GM19395 (cell line): ENCODE data around the gene PDXK.
A peak's percentile ranks its signal among the peaks of the same experiment; 100 is the strongest.

Experiments used
- ATAC-seq: cut with Tn5 transposase; IDR thresholded peaks from one replicate; pipeline ENCODE4 v1.9.1; 2021; ENCODE audit warnings: mild to moderate bottlenecking, moderate library complexity; ENCODE audit not compliant: unreplicated experiment

PDXK gene

GRCh38 chr21:43761886-43762285, 43.0 kb downstream of the PDXK start:
- ATAC-seq: no peak

GRCh38 chr21:43762303-43763128, 43.6 kb downstream of the PDXK start:
- no peak for ATAC-seq

- no peak for ATAC-seq
Measured at GRCh38 chr21:43763901-43764523, 45.1 kb downstream of the PDXK start.

GRCh38 chr21:43764576-43765495, 45.9 kb downstream of the PDXK start:
- no peak for ATAC-seq

- no peak for ATAC-seq
Measured at GRCh38 chr21:43766734-43767497, 48.0 kb downstream of the PDXK start.

- no peak for ATAC-seq
Measured at GRCh38 chr21:43767498-43767983, 48.6 kb downstream of the PDXK start.

- no peak for ATAC-seq
Measured at GRCh38 chr21:43767984-43768867, 49.3 kb downstream of the PDXK start.

GRCh38 chr21:43768868-43769167, 49.9 kb downstream of the PDXK start:
- no peak for ATAC-seq

GRCh38 chr21:43769325-43769958, 50.5 kb downstream of the PDXK start:
- ATAC-seq: no peak

- no peak for ATAC-seq
Measured at GRCh38 chr21:43770066-43770655, 51.2 kb downstream of the PDXK start.

GRCh38 chr21:43771199-43771675, 52.3 kb downstream of the PDXK start:
- no peak for ATAC-seq

- ATAC-seq: no peak
Measured at GRCh38 chr21:43771698-43772424, 52.9 kb downstream of the PDXK start.

GRCh38 chr21:43772425-43772821, 53.5 kb downstream of the PDXK start:
- ATAC-seq: no peak

- no peak for ATAC-seq
Measured at GRCh38 chr21:43774163-43774562, 55.2 kb downstream of the PDXK start.

GRCh38 chr21:43775190-43775589, 56.3 kb downstream of the PDXK start:
- no peak for ATAC-seq

- peak; percentile 75 for ATAC-seq
Measured at GRCh38 chr21:43775795-43776430, 57.0 kb downstream of the PDXK start, which contains the start of gene CSTB. Gene CSTB (minus strand): TSS chr21:43776308. CDS start chr21:43776269, 39 bp downstream.

- ATAC-seq: no peak
Measured at GRCh38 chr21:43777953-43778352, 59.0 kb downstream of the PDXK start.
